H1 (cell line): ENCODE data around the gene SPC25. TPM values are rescaled to one million over a fixed set of nuclear protein-coding genes. Genes with fewer than 3 reads are reported as not detected.

Experiments used
- CTCF ChIA-PET: fragments of 300-600 bp; sonication (Branson Sonifier 250); formaldehyde crosslinking; loops from one replicate; lab custom pipeline; 2021; ENCODE audit not compliant: partially characterized antibody; lab: Charles Lee
- POLR2A ChIA-PET: fragments of 300-600 bp; sonication (Branson Sonifier 250); formaldehyde crosslinking; loops from one replicate; lab custom pipeline; 2021; ENCODE audit warnings: inconsistent platforms; ENCODE audit not compliant: partially characterized antibody; lab: Charles Lee
- DNase-seq, 2 experiments: peaks; one replicate each; pipeline versions ENCODE4 v3.0.0 to v3.0.0-alpha.2; 2010 to 2022; ENCODE audit warnings: low spot score in 2 of 2, low read depth in 1 of 2, mixed read lengths in 1 of 2
- FAIRE-seq: peaks from 2 replicates; lab custom pipeline; 2011; peaks lifted over from hg19 to GRCh38; lab: Jason Lieb, UNC
- H2AFZ ChIP-seq: 2 replicates; pipeline ENCODE4 v1.8.1; 2012; ENCODE audit warnings: low read length, inconsistent platforms
- H2AK5ac ChIP-seq: 2 replicates; pipeline ENCODE4 v1.6.1; 2013; ENCODE audit warnings: low read depth, low read length
- H2BK120ac ChIP-seq: replicated peaks from 2 replicates; pipeline ENCODE3; 2013; ENCODE audit warnings: low read depth, low read length, inconsistent platforms
- H2BK12ac ChIP-seq: 2 replicates; pipeline ENCODE4 v1.6.1; 2013; ENCODE audit warnings: low read depth, low read length
- H2BK15ac ChIP-seq: 2 replicates; pipeline ENCODE4 v1.6.1; 2013; ENCODE audit warnings: low read length
- H2BK20ac ChIP-seq: 2 replicates; pipeline ENCODE4 v1.6.1; 2013; ENCODE audit warnings: low read length
- H2BK5ac ChIP-seq: 2 replicates; pipeline ENCODE4 v1.6.1; 2013; ENCODE audit warnings: low read depth, low read length
- H3K14ac ChIP-seq: 2 replicates; pipeline ENCODE4 v1.6.1; 2013; ENCODE audit warnings: inconsistent platforms; ENCODE audit not compliant: insufficient read length
- H3K18ac ChIP-seq: 2 replicates; pipeline ENCODE4 v1.6.1; 2013; ENCODE audit warnings: low read length; ENCODE audit errors: extremely low read depth
- H3K23ac ChIP-seq: 2 replicates; pipeline ENCODE4 v1.6.1; 2013; ENCODE audit warnings: inconsistent platforms; ENCODE audit not compliant: insufficient read length
- H3K23me2 ChIP-seq: 2 replicates; pipeline ENCODE4 v1.6.1; 2013; ENCODE audit warnings: low read depth, low read length
- H3K27ac ChIP-seq: 2 replicates; pipeline ENCODE4 v1.6.1; 2011; ENCODE audit warnings: low read depth, low read length, inconsistent platforms
- H3K27me3 ChIP-seq, 4 experiments: replicated peaks in 1 of 4; 1 replicate in 1 of 4; 2 replicates in 3 of 4; pipeline versions ENCODE4 v1.6.1 to v1.8.1; 2011 to 2013; ENCODE audit warnings: low read length in 3 of 4, mild to moderate bottlenecking in 3 of 4, inconsistent platforms in 2 of 4, mixed read lengths in 2 of 4, moderate library complexity in 1 of 4; ENCODE audit not compliant: control insufficient read depth in 3 of 4, insufficient read depth in 3 of 4; ENCODE audit errors: extremely low read depth in 1 of 4
- H3K36me3 ChIP-seq, 4 experiments: 2 replicates each; pipeline versions ENCODE4 v1.6.1 to v1.8.1; 2011 to 2013; ENCODE audit warnings: mild to moderate bottlenecking in 4 of 4, low read length in 3 of 4, moderate library complexity in 2 of 4, control low read depth in 1 of 4, inconsistent platforms in 1 of 4; ENCODE audit not compliant: insufficient read depth in 4 of 4, control insufficient read depth in 2 of 4
- H3K4ac ChIP-seq: replicated peaks from 2 replicates; pipeline ENCODE3; 2013; ENCODE audit warnings: low read length, low read depth, mixed read lengths, inconsistent platforms; ENCODE audit not compliant: insufficient read length
- H3K4me1 ChIP-seq, 4 experiments: replicated peaks in 1 of 4; 1 replicate in 1 of 4; 2 replicates in 3 of 4; pipeline versions ENCODE4 v1.6.1 to v1.8.1; 2011 to 2013; ENCODE audit warnings: low read length in 3 of 4, inconsistent platforms in 2 of 4, mixed read lengths in 1 of 4; ENCODE audit not compliant: insufficient read depth in 4 of 4, control insufficient read depth in 3 of 4
- H3K4me2 ChIP-seq, 2 experiments: 2 replicates each; pipeline versions ENCODE4 v1.6.1 to v1.8.1; 2011 to 2013; ENCODE audit warnings: low read depth in 2 of 2, low read length in 2 of 2, control low read depth in 1 of 2, inconsistent platforms in 1 of 2, mild to moderate bottlenecking in 1 of 2; ENCODE audit not compliant: insufficient read depth in 1 of 2
- H3K4me3 ChIP-seq, 4 experiments: fragments of 200-600, 300-600 bp in 1 of 4; sonication (generic), shearing (Covaris generic), sonication (Bioruptor Twin) in 1 of 4; 2 replicates each; pipeline versions ENCODE4 v1.5.1 to v1.8.1; 2011 to 2016; ENCODE audit warnings: low read length in 4 of 4, low read depth in 3 of 4, control low read depth in 2 of 4, inconsistent platforms in 2 of 4, mild to moderate bottlenecking in 2 of 4, mixed read lengths in 1 of 4, moderate library complexity in 1 of 4; ENCODE audit not compliant: insufficient read depth in 2 of 4; ENCODE audit errors: extremely low read depth in 1 of 4
- H3K56ac ChIP-seq: replicated peaks from 2 replicates; pipeline ENCODE3; 2013; ENCODE audit warnings: low read depth, mild to moderate bottlenecking, mixed read lengths, low read length, inconsistent platforms; ENCODE audit not compliant: insufficient read length
- H3K79me1 ChIP-seq: 2 replicates; pipeline ENCODE4 v1.6.1; 2013; ENCODE audit warnings: low read depth, low read length, control low read depth
- H3K79me2 ChIP-seq, 2 experiments: 2 replicates each; pipeline versions ENCODE4 v1.6.1 to v1.8.1; 2012 to 2013; ENCODE audit warnings: low read length in 2 of 2, mild to moderate bottlenecking in 2 of 2, inconsistent platforms in 1 of 2; ENCODE audit not compliant: insufficient read depth in 2 of 2, control insufficient read depth in 1 of 2
- H3K9ac ChIP-seq, 4 experiments: replicated peaks in 1 of 4; 1 replicate in 1 of 4; 2 replicates in 3 of 4; pipeline versions ENCODE4 v1.6.1 to v1.8.1; 2011 to 2013; ENCODE audit warnings: low read depth in 3 of 4, low read length in 3 of 4, control low read depth in 2 of 4, mild to moderate bottlenecking in 2 of 4, moderate library complexity in 2 of 4, inconsistent platforms in 1 of 4; ENCODE audit errors: extremely low read depth in 1 of 4
- H3K9me3 ChIP-seq, 2 experiments: 2 replicates each; pipeline versions ENCODE4 v1.6.1 to v1.8.1; 2012 to 2013; ENCODE audit warnings: mild to moderate bottlenecking in 2 of 2, moderate library complexity in 2 of 2, control low read depth in 1 of 2, inconsistent platforms in 1 of 2, low read depth in 1 of 2, low read length in 1 of 2, mixed read lengths in 1 of 2; ENCODE audit not compliant: insufficient read depth in 2 of 2
- H4K20me1 ChIP-seq, 2 experiments: replicated peaks in 1 of 2; 2 replicates each; pipeline versions ENCODE3 to v1.8.1; 2011 to 2013; ENCODE audit warnings: inconsistent platforms in 2 of 2, low read length in 2 of 2, mild to moderate bottlenecking in 1 of 2; ENCODE audit not compliant: insufficient read depth in 2 of 2, control insufficient read depth in 1 of 2
- H4K5ac ChIP-seq: 2 replicates; pipeline ENCODE4 v1.6.1; 2013; ENCODE audit warnings: low read length, low read depth, mixed read lengths, inconsistent platforms; ENCODE audit not compliant: insufficient read length
- H4K8ac ChIP-seq: 2 replicates; pipeline ENCODE4 v1.8.0; 2013; ENCODE audit warnings: mild to moderate bottlenecking, moderate library complexity, low read length, inconsistent platforms; ENCODE audit not compliant: insufficient read depth; ENCODE audit errors: extremely low read depth
- H4K91ac ChIP-seq: replicated peaks from 2 replicates; pipeline ENCODE3; 2013; ENCODE audit warnings: low read length, mixed read lengths, inconsistent platforms; ENCODE audit not compliant: insufficient read length
- ATF2 ChIP-seq: IDR thresholded peaks from 2 replicates; pipeline ENCODE4 v1.6.1; 2012; ENCODE audit warnings: low read length, inconsistent platforms
- CBX8 ChIP-seq: fragments of 300-800, 300-1000 bp; sonication (generic); IDR thresholded peaks from 2 replicates; pipeline ENCODE4 v1.7.1; 2016; ENCODE audit warnings: low read depth, low read length, borderline replicate concordance
- WGBS, 2 experiments: shearing (Covaris generic) in 1 of 2; methylation state at CpG; one replicate each; pipeline versions ENCODE4 v1.1.6 to v1.1.7; 2013 to 2015; ENCODE audit warnings: low lambda C conversion rate in 2 of 2, mixed read lengths in 2 of 2, inconsistent platforms in 1 of 2, low coverage in 1 of 2, missing lambda C conversion rate in 1 of 2; ENCODE audit not compliant: insufficient replicate concordance in 2 of 2, insufficient coverage in 1 of 2, insufficient read length in 1 of 2; ENCODE audit errors: extremely low coverage in 1 of 2, missing lambda C conversion rate in 1 of 2; 5-methylcytosine and 5-hydroxymethylcytosine counted together
- polyA plus RNA-seq, 7 experiments: library from polyadenylated mRNA; depleted of rRNA in 3 of 7; stranded (reverse) in 5 of 7; unstranded in 2 of 7; fragments of >200 nt in 5 of 7; fragments of 200-250 nt in 2 of 7; gene quantifications; 1 replicate in 5 of 7; 2 replicates in 1 of 7; 4 replicates in 1 of 7; pipeline versions ENCODE4 v1.2.1 to v1.2.3, GENCODE V29; 2011 to 2013; ENCODE audit warnings: missing spikeins in 2 of 7, mixed read lengths in 2 of 7
- total RNA-seq: library from RNA; stranded (reverse); fragmentation: NEBNext Ultra II Directional; extraction: Animal tissue kit (Norgen Biotek cat#: 25700); gene quantifications from 2 replicates; pipeline ENCODE4 v1.2.1, GENCODE V29; 2021

The SPC25 gene
- total and polyA plus RNA-seq, 2 of the 8 experiments (the other 6 are each of a cell fraction or from before 2014, with no cell fraction given) = 21.0 to 34.7 TPM

GRCh38 chr2:168901003-168901402, 10.8 kb upstream of the SPC25 start, which contains the start of gene G6PC2:
Gene G6PC2 (plus strand): TSS chr2:168901291. CDS start chr2:168901332, 41 bp downstream.
- no peak within 1 kb of the TSS for H2BK20ac ChIP-seq
- no peak within 1 kb of the TSS for H3K56ac ChIP-seq
- no peaks in the 10 kb centered on the region for H3K23me2 ChIP-seq
- H2BK120ac ChIP-seq = no peak within 1 kb of the TSS
- no peaks in the 10 kb centered on the region for H3K79me2 ChIP-seq
- CTCF ChIA-PET = no interaction called here
- no peaks in the 10 kb centered on the region for H3K36me3 ChIP-seq
- DNase-seq = no peak
- WGBS, 2 experiments = 89% methylated on average over 5 of the region's 5 CpGs; no CpG with 5 or more reads in 1 of the 2 experiments
- no peak within 1 kb of the TSS for H3K4ac ChIP-seq
- TF ChIP-seq CBX8 (no peak), ATF2 (no peak)
- TF ChIP-seq, all 59 proteins: peak for 0
- no peak within 1 kb of the TSS for H3K4me2 ChIP-seq
- H4K8ac ChIP-seq = no peak within 1 kb of the TSS
- no peak within 1 kb of the TSS for H2BK12ac ChIP-seq
- H4K5ac ChIP-seq = no peak within 1 kb of the TSS
- H2BK15ac ChIP-seq = no peak within 1 kb of the TSS
- POLR2A ChIA-PET = no interaction called here
- H3K23ac ChIP-seq = no peak within 1 kb of the TSS
- no peak within 1 kb of the TSS for H3K9ac ChIP-seq
- no peak within 1 kb of the TSS for H2AK5ac ChIP-seq
- H2AFZ ChIP-seq = no peak within 1 kb of the TSS
- H3K4me3 ChIP-seq = no peak within 1 kb of the TSS
- no peak within 1 kb of the TSS for H3K27ac ChIP-seq
- FAIRE-seq = no peak
- no peaks in the 10 kb centered on the region for H4K20me1 ChIP-seq
- peak within 1 kb of the TSS; percentile 17 for H3K14ac ChIP-seq
- no peaks in the 10 kb centered on the region for H3K79me1 ChIP-seq
- H3K27me3 ChIP-seq = no peaks in the 10 kb centered on the region
- H2BK5ac ChIP-seq = no peak within 1 kb of the TSS
- no peaks in the 10 kb centered on the region for H3K9me3 ChIP-seq
- H4K91ac ChIP-seq = no peak within 1 kb of the TSS
- no peak within 1 kb of the TSS for H3K18ac ChIP-seq
- peaks cover 0 to 2% (median 0%) of the 10 kb centered on the region in 4 experiments; a peak in 1 of 7 replicates for H3K4me1 ChIP-seq
